T1000 (cell line): ENCODE data around the gene LOXL1.
A peak's percentile ranks its signal among the peaks of the same experiment; 100 is the strongest.
"Not testable (repeated sequence)": the region's sequence is repeated elsewhere in the genome, so short reads cannot be mapped to it uniquely, and the experiment has no call there.

Experiments
- DNase-seq: peaks from one replicate; lab custom pipeline; 2025; ENCODE audit warnings: mixed read lengths; lab: John Stamatoyannopoulos, UW

Gene LOXL1

GRCh38 chr15:73954188-73955145 is 28.2 kb downstream of the LOXL1 start:
- no peak for DNase-seq

DNA sequence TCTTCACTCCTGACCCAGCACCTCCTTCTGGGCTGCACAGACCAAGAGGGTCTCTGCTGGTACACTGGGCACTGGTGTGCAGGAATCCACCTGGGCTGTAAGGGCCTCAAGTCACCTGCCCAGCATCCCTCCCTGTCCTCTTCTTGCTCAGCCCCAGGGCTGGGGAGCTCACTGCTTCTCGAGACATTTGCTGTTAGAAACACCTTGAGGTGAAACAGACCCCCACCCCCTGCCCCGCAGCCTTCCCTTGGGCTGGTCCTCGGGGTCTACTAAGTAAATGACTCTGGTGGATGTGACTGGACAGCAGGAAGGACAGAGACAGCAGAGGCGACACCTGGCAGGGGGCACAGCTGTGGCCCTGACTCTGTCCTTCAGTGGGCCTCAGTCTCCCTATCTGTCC is 29.1 kb downstream of the LOXL1 start:
- DNase-seq, result no peak

- no peak for DNase-seq
Observed at GRCh38 chr15:73955861-73956742, 29.8 kb downstream of the LOXL1 start.

DNA sequence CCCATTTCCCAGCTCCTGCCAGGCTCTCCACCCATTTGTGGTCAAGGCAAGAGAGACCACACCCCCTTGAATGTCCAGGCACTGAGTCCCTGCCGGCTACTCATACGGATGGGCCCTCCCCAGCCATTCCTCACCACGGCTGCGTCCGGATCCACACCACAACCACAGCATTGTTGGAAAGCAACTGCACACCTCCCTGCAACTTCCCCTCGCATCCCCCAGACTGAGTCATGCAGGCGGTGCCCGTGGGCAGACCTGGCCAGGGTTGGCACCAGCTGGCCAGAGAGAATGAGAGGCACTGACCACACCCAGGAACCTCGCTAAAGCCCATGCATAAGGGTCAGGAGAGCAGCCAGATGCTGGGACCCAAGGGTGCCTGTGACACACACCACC is 30.5 kb downstream of the LOXL1 start:
- DNase-seq, result peak; percentile 83

DNA sequence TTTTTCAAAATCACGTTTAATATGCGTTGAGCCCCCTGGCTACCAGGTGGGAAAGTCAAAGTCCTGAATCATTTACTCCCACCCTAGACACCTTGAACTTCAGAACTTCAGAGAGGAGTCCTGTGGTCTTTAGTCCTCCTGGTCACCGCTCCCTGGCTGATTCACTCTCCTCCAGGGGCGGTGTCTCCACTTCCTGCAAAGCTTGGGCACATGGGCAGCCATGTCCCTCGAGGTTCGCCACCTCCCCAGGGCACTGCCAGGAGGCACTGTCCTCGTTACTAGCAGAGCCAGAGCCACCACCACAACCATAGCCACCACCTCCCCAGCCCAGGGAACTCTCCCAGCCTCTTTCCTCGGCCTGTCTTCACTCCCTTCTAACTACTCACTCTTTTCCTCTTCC is 31.0 kb downstream of the LOXL1 start:
- peak; percentile 7 for DNase-seq

DNA sequence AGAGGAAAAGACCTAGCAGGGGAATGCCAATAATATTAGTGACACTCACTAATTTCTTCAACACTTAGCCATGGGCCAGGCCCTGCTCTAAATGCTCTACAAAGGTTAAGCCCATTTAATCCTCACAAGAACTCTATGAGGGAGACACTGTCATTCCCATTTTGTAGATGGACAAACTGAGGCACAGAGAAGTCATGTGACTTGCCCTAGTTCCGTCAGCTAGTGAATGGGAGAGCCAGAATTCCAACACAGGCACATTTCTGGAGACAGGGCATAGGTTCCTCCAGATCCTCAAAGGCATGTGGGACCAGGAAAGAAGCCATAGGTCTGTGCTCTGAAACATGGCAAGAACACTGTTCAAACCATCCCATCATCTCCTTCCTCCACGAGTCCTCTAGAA is 31.5 kb downstream of the LOXL1 start:
- DNase-seq, result no peak

- DNase-seq, result peak; percentile 4
Observed at GRCh38 chr15:73959012-73959581, 32.8 kb downstream of the LOXL1 start.

DNA sequence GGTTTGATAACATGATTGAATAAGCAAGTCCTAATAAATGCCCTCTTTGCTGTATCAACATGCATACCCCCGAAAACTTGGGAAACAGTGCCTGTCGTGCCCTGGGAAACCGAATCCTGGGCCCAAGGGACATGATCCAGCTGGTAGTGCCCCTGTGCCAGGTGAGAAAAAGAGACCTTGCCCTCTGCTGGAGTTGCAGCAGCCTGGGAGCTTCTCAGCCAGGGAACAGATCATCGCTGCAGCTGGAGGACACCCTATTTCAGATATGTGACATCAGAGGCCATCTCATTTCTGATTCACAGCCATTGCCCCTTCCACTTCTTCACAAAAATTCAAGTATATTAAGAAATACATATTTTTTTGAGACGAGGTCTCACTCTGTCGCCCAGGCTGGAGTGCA is 33.5 kb downstream of the LOXL1 start:
- no peak for DNase-seq

- DNase-seq, result not testable (repeated sequence)
Observed at GRCh38 chr15:73960472-73961070, 34.3 kb downstream of the LOXL1 start.

GRCh38 chr15:73962433-73962832 is 36.2 kb downstream of the LOXL1 start:
- no peak for DNase-seq

- DNase-seq, result peak; percentile 69
Observed at GRCh38 chr15:73964736-73965093, 38.5 kb downstream of the LOXL1 start.

DNA sequence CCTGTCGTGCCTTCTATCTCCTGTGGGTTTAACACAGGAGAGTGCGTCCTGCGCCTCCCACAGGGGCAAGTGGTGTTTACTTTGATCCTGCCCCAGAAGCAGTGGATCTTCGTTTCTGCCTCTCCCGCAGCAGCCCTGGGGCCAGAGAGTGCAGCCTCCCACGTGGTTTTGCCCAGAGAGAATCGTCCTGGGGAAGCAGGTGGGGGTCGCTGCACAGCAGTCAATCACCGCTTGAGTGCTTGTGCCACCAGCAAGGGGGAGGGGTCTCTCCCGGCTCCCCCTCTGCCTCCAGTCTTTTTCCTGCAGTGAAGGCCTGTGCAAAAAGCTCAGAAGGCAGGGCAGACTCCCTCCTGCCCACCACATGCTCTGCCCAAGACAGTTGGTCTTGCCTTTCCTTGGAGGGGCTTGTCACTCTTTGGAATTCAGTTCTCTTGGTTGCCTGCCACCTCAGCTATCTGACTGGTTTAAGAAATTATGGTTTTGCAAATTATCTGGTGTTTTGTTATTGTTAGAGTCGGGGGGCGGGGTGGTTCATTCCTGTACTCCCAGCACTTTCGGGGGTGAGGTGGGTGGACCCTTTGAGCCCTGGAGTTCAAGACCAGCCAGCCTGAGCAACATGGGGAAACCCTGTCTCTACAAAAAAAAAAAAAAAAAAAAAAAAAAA is 39.0 kb downstream of the LOXL1 start:
- DNase-seq, result no peak

GRCh38 chr15:73965758-73966113 is 39.5 kb downstream of the LOXL1 start:
- no peak for DNase-seq

- no peak for DNase-seq
Observed at GRCh38 chr15:73968461-73968860, 42.2 kb downstream of the LOXL1 start.

DNA sequence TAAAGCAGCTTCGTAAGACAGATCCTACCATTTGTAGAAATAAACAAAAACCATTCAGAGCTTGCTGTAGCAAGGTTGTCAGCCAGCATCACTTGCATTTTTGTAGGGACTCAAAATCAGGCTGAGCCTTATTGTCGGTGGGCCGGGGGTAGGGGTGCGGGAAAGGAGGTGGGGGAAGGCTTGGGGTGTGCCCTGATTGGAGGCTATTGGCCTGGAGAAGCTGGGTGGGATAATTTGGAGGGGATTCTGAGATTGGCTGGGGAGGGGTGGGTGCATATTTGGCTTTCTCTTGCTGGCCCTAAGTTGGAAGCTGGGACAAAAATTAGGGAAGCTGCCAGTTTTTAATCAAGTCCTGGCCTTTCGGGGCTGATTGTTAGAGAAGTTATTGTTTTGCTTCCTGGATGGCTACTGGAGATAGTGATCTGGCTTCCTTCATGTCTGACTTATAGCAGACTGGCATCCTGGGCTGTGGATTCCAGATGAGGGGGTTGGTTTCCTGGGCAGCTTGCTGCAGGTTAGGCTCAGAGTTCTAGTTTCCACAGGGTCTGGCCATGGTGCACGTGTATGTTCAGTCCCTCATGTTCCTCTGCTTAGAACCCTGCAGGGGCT is 43.0 kb downstream of the LOXL1 start:
- DNase-seq, result no peak

GRCh38 chr15:73972984-73973682 is 46.9 kb downstream of the LOXL1 start:
- peak; percentile 83 for DNase-seq

- DNase-seq, result not testable (repeated sequence)
Observed at GRCh38 chr15:73973683-73974200, 47.5 kb downstream of the LOXL1 start.

- DNase-seq, result not testable (repeated sequence)
Observed at GRCh38 chr15:73975440-73976125, 49.3 kb downstream of the LOXL1 start.

- DNase-seq, result no peak
Observed at GRCh38 chr15:73978896-73979295, 52.6 kb downstream of the LOXL1 start.

- DNase-seq, result no peak
Observed at GRCh38 chr15:73979636-73980035, 53.4 kb downstream of the LOXL1 start.
